ENCODE results near the gene POGLUT2.
"Not testable (repeated sequence)": the region's sequence is repeated elsewhere in the genome, so short reads cannot be mapped to it uniquely, and the experiment has no call there.

The POGLUT2 gene

DNA sequence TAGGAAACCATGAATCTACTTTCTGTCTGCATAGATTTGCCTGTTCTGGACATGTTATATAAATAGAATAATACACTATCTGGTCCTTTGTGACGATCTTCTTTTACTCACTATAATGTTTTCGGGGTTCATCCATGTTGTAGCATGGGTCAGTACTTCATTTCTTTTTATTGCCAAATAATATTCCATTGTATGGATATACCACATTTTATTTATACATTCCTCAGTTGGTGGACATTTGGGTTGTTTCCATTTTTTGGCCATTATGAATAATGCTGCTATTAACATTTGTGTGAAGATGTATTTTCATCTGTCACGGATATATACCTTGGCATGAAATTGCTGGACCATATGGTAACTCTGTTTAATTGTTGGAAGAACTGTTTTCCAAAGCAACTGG, 6.9 kb upstream of the POGLUT2 start:
- no peak for DNase-seq (ENCODE audit: low read depth)

- DNase-seq (ENCODE audit: low read depth) = no peak
These were observed 1.6 kb upstream of the POGLUT2 start for GRCh38 chr13:102800145-102801041.

DNA sequence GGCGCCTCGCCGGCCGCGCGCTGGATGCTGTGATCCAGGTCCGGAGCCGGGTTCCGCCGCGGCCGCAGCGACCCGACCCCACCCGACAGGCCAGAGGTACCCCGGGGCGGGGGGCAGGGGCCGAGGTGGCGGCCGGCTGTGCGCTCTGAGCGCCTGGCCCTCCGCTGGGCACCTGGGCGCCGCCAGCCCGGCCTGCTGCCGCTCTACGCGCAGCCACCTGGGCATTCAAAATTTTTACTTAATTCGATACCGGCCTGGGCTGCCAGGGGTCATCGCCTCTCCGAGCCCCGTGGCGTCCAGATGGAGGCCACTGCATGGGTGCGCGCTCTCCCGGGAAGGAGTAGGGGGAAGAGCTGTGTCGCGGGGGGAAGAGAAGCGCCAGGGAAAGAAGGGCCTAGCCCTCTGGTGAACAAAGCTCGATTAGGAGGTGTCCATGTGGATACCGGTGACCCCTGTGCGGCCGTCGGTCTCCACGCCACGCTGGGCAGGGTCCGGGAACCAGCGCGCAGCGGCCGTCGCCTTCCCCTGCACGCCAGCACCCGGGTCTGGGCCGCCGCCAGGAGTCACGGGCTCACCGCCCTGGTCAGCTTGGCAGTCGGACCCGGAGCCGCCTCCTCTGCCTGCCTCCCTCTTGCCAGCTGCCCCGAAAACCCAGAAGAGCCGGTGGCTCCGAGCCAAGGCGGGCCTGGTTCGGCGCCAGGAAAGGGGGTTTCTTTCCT, 809 bp upstream of the POGLUT2 start:
- DNase-seq (ENCODE audit: low read depth) = no peak

GRCh38 chr13:102793611-102794355, 5.0 kb downstream of the POGLUT2 start:
- no peak for DNase-seq (ENCODE audit: low read depth)

- no peak for DNase-seq (ENCODE audit: low read depth)
These were observed 6.4 kb downstream of the POGLUT2 start for GRCh38 chr13:102792396-102792795.

DNA sequence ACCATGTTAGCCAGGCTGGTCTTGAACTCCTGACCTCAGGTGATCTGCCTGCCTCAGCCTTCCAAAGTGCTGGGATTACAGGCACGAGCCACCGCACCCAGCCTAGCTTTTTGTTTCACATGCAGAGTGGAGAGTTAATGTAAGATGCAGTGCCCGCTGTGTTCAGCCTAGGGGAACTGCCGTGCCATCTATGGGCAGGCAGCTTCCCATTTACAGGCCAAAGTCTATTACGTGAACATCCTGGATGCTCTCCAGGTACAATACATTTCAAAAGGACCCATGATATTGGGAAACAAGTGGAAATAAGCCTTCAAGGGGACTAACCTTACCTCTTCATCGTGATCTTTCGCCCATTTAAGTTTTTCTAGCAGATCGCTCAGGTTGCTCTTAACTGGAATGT, 10.1 kb downstream of the POGLUT2 start:
- DNase-seq (ENCODE audit: low read depth) = no peak

GRCh38 chr13:102784483-102784882, 14.3 kb downstream of the POGLUT2 start:
- no peak for DNase-seq (ENCODE audit: low read depth)

DNA sequence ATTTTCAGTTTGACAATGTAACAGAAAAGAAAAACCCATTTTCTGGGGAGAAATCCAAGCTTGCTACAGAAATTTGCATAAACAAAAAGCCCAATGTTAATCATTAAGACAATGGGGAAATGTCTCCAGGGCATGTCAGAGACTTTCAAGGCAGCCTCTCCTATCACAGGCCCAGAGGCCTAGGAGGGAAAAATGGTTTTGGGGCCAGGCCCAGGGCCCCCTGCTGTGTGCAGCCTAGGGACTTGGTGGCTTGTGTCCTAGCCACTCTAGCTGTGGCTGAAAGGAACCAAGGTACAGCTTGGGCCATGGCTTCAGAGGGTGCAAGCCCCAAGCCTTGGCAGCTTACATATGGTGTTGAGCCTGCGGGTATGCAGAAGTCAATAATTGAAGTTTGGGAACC, 17.2 kb downstream of the POGLUT2 start:
- no peak for DNase-seq (ENCODE audit: low read depth)

DNA sequence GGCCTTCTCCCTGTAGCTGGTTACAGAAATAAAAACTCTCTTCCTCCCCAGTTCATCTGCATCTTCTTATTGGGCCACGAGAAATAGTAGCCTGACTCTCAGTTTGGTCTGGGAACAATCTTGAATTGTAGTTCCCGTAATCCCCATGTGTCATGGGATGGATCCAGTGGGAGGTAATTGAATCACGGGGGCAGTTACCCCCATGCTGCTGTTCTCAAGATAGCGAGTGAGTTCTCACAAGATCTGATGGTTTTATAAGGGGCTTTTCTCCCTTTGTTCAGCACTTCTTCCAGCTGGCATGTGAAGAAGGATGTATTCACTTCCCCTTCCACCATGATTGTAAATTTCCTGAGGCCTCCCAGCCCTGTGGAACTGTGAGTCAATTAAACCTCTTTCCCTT, 18.1 kb downstream of the POGLUT2 start:
- not testable (repeated sequence) for DNase-seq (ENCODE audit: low read depth)

DNA sequence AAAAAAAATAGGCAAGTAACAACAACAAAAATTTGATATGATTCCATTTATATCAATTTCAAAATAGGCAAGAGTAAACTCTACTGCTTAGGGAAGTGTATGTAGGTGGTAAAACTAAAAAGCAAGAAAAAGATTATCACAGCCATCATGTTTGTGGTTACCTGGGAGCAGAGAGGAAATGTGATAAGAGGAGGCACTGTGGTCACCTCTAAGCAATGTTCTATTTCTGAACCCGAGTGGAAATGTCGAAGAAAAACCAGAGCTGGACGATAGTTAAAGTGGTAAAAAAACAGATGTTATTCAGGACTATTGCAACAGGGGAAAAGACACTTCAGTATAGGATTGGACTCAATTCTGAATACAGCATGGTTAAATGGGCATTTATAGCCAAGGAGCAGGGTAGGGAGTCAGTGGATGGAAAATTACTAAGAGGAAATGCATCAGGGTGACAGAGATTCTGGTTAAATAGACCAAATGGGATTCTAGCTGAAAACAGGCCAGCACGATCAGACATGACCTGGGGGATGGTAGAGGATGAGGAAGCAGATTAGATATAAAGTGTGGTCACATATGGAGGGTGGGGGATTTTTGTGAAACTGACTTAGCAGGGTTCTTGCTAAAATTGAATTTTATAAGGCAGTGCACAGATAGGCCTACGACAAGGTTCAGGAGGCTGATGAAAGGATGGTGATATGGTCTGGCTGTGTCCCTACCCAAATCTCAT, 19.2 kb downstream of the POGLUT2 start:
- no peak for DNase-seq (ENCODE audit: low read depth)

DNA sequence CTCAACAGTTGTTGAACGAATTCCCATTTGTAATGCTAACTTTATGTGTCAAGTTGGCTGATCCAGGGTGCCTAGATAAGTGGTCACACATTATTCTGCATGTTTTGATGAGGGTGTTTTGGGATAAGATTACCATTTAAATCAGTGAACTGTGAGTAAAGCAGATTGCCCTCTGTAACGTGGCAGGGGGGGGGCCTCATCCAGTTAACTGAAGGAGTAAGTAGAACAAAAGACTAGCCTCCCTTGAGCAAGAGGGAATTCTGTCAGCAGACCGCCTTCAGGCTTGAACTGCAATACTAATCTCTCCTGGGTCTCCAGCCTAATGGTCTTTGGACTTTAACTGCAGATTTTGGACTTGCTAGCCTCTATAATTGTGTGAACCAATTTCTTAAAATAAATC, 21.0 kb downstream of the POGLUT2 start:
- DNase-seq (ENCODE audit: low read depth) = no peak

- no peak for DNase-seq (ENCODE audit: low read depth)
These were observed 22.5 kb downstream of the POGLUT2 start for GRCh38 chr13:102776271-102776670.

- no peak for DNase-seq (ENCODE audit: low read depth)
These were observed 23.9 kb downstream of the POGLUT2 start for GRCh38 chr13:102774591-102775520.

DNA sequence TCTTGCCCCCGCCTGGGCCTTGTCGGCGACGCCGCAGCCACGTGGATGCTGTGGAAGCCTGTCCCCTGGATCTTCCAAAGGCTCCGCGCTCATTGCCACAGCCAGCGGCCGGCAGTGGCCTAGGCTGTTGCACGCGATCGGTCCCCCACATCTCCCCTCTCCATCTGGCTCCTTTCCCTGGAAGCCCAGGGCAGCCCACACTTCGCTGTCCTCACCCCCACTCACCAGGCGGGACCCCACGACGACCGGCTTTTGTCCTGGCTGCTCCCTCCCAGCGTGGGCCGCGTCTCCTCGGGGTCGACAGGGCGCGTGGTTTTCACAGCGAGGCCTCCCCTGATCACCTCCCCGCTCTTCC, 24.6 kb downstream of the POGLUT2 start:
- no peak for DNase-seq (ENCODE audit: low read depth)

GRCh38 chr13:102773441-102774213, 25.1 kb downstream of the POGLUT2 start, which contains the start of gene TEX30:
TEX30 (minus strand) TSS chr13:102773786; CDS start chr13:102770026, 3,760 bp downstream.
- peak; percentile 23 for DNase-seq (ENCODE audit: low read depth)

DNA sequence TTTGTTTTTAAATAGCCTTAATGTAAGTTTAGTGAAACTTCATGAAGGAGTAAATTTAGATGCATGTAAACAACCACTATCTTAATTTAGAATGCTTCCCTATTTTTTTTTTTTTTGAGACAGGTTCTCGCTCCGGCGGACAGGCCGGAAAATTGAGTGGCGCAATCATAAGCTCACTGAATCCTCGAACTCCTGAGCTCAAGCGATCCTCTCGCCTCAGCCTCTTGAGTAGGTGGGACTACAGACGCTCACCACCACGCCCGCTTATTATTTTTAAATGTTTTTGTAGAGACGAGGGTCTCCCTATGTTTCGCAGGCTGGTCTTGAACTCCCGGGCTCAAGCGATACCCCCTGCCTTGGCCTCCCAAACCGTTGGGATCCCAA, 26.7 kb downstream of the POGLUT2 start:
- no peak for DNase-seq (ENCODE audit: low read depth)

- DNase-seq (ENCODE audit: low read depth) = no peak
These were observed 27.3 kb downstream of the POGLUT2 start for GRCh38 chr13:102771298-102772041.

DNA sequence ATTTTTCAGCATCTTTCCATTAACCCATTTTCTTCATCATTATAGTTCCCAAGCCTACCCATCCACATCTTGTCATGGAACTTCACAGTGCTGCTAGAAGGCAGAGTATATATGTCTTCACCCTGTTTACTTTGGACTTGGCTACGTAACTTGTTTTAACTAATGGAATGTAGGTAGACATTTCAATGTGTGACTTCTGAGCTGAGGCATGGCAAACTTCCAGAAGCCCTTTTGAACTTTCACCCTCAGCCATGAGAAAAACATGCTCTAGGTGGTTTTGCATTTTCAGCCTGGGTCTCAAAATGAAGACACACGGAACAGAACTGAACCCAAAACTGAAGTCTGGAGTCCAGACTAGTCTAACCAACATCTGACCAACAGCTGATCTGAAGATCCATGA, 28.3 kb downstream of the POGLUT2 start:
- DNase-seq (ENCODE audit: low read depth) = no peak

DNA sequence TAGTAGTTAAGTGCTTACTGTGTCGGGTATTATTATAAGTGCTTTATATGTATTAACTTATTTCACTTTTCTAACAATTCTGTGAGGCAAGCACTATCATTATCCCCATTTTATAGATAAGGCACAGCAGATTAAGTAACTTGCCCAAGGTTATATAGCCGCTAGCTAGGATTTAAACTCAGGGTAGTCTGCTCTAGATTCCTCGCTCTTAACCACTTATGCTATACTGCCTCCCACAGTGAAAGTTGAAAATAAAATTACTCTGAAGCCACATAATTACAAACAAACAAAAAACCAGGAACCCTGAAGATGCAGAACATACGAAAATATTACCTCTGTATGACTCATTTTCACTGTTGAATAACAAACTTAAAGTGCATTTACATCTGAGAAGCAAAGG, 29.1 kb downstream of the POGLUT2 start:
- DNase-seq (ENCODE audit: low read depth) = no peak

Data from HS-27A (cell line).